Medulla oblongata (tissue), 1 donor: ENCODE data around the gene CEL.
"Not testable (repeated sequence)": the region's sequence is repeated elsewhere in the genome, so short reads cannot be mapped to it uniquely, and the experiment has no call there.

Experiments used
- DNase-seq: peaks from one replicate; pipeline ENCODE4 v3.0.0-alpha.2; 2015; ENCODE audit errors: extremely low spot score

The CEL gene

GRCh38 chr9:133083688-133084087, 21.9 kb downstream of the CEL start:
- not testable (repeated sequence) for DNase-seq

GRCh38 chr9:133086212-133086860, 24.6 kb downstream of the CEL start:
- not testable (repeated sequence) for DNase-seq

GRCh38 chr9:133086894-133087293, 25.1 kb downstream of the CEL start:
- no peak for DNase-seq

- no peak for DNase-seq
Observed at GRCh38 chr9:133087429-133088145, 25.8 kb downstream of the CEL start.

- no peak for DNase-seq
Observed at GRCh38 chr9:133088146-133088750, 26.5 kb downstream of the CEL start.

GRCh38 chr9:133088756-133089155, 27.0 kb downstream of the CEL start:
- no peak for DNase-seq

GRCh38 chr9:133089271-133089671, 27.5 kb downstream of the CEL start:
- no peak for DNase-seq

GRCh38 chr9:133090187-133090586, 28.4 kb downstream of the CEL start:
- DNase-seq = no peak

GRCh38 chr9:133090752-133091385, 29.1 kb downstream of the CEL start:
- no peak for DNase-seq

- DNase-seq = not testable (repeated sequence)
Observed at GRCh38 chr9:133094351-133094750, 32.6 kb downstream of the CEL start.

GRCh38 chr9:133094842-133095393, 33.1 kb downstream of the CEL start:
- DNase-seq = no peak

- no peak for DNase-seq
Observed at GRCh38 chr9:133098104-133098754, 36.4 kb downstream of the CEL start.

- DNase-seq = no peak
Observed at GRCh38 chr9:133098871-133099270, 37.1 kb downstream of the CEL start.

GRCh38 chr9:133099726-133100505, 38.1 kb downstream of the CEL start:
- DNase-seq = no peak

- DNase-seq = no peak
Observed at GRCh38 chr9:133100506-133101355, 39.0 kb downstream of the CEL start.

- no peak for DNase-seq
Observed at GRCh38 chr9:133101356-133102189, 39.8 kb downstream of the CEL start.

GRCh38 chr9:133102190-133103021, 40.6 kb downstream of the CEL start:
- no peak for DNase-seq
